HepG2 (cell line): ENCODE results near the gene DNAJC2. TPM values are rescaled to one million over a fixed set of nuclear protein-coding genes. Genes with fewer than 3 reads are reported as not detected.

Experiments
- CC2D1A ChIP-seq: sonication (generic); formaldehyde crosslinking; IDR thresholded peaks from 2 replicates; pipeline ENCODE4 v1.8.1; 2023; ENCODE audit warnings: mild to moderate bottlenecking, missing genetic modification reagents
- STAT5B ChIP-seq: sonication (generic); formaldehyde crosslinking; IDR thresholded peaks from 2 replicates; pipeline ENCODE4 v1.4.0; 2020; ENCODE audit warnings: missing genetic modification reagents
- ZNF317 ChIP-seq: sonication (generic); formaldehyde crosslinking; IDR thresholded peaks from 2 replicates; pipeline ENCODE4 v1.5.0; 2020; ENCODE audit warnings: mild to moderate bottlenecking, missing genetic modification reagents
- ZNF550 ChIP-seq: sonication (generic); formaldehyde crosslinking; IDR thresholded peaks from 2 replicates; pipeline ENCODE4 v1.4.0; 2020; ENCODE audit warnings: mild to moderate bottlenecking, missing genetic modification reagents, borderline replicate concordance
- ZNF782 ChIP-seq: sonication (generic); formaldehyde crosslinking; IDR thresholded peaks from 2 replicates; pipeline ENCODE4 v1.4.0; 2020; ENCODE audit warnings: missing genetic modification reagents, mild to moderate bottlenecking, borderline replicate concordance
- polyA plus RNA-seq, 8 experiments: library from polyadenylated mRNA; depleted of rRNA in 3 of 8; stranded (reverse) in 7 of 8; unstranded in 1 of 8; fragments of >200 nt; fragmentation: Illumina TruSeq in 4 of 8; extraction: Trizol in 4 of 8; gene quantifications; 2 replicates each; pipeline versions ENCODE4 v1.2.1 to v1.2.3, GENCODE V29; 2011 to 2016; ENCODE audit warnings: low read depth in 4 of 8, missing spikeins in 1 of 8, mixed read lengths in 1 of 8; ENCODE audit not compliant: insufficient read depth in 1 of 8
- total RNA-seq, 5 experiments: library from RNA; depleted of rRNA; stranded (reverse); fragments of >200 nt; fragmentation: Illumina TruSeq; extraction: Trizol; gene quantifications; 2 replicates each; pipeline ENCODE4 v1.2.3, GENCODE V29; 2016; ENCODE audit warnings: low read depth in 1 of 5
- TF ChIP-seq, protein P1 (sequence below): IDR thresholded peaks from 2 replicates; pipeline ENCODE4 v1.6.1; 2012; ENCODE audit warnings: low read length, improper control_type of control experiment
- TF ChIP-seq, protein P2 (sequence below): sonication (generic); formaldehyde crosslinking; IDR thresholded peaks from 2 replicates; pipeline ENCODE4 v1.4.0; 2020; ENCODE audit warnings: missing genetic modification reagents, mild to moderate bottlenecking, borderline replicate concordance
- TF ChIP-seq, protein P3 (sequence below): sonication (generic); formaldehyde crosslinking; conservative IDR thresholded peaks from 2 replicates; pipeline ENCODE4 v1.8.0; 2022; ENCODE audit warnings: low read depth, missing genetic modification reagents
- TF ChIP-seq, protein P4 (sequence below): sonication (generic); formaldehyde crosslinking; IDR thresholded peaks from 2 replicates; pipeline ENCODE4 v1.4.0; 2020; ENCODE audit warnings: missing genetic modification reagents
- TF ChIP-seq, protein P5 (sequence below): sonication (generic); formaldehyde crosslinking; conservative IDR thresholded peaks from 2 replicates; pipeline ENCODE4 v1.8.1; 2023; ENCODE audit warnings: missing genetic modification reagents
- TF ChIP-seq, protein P6 (sequence below): IDR thresholded peaks from 2 replicates; pipeline ENCODE4 v1.6.1; 2016; ENCODE audit warnings: low read depth, control low read depth

Gene DNAJC2
- total and polyA plus RNA-seq, 2 of the 13 experiments (the other 11 are each of a cell fraction or from before 2014, with no cell fraction given): 19.6 to 42.0 TPM

DNA sequence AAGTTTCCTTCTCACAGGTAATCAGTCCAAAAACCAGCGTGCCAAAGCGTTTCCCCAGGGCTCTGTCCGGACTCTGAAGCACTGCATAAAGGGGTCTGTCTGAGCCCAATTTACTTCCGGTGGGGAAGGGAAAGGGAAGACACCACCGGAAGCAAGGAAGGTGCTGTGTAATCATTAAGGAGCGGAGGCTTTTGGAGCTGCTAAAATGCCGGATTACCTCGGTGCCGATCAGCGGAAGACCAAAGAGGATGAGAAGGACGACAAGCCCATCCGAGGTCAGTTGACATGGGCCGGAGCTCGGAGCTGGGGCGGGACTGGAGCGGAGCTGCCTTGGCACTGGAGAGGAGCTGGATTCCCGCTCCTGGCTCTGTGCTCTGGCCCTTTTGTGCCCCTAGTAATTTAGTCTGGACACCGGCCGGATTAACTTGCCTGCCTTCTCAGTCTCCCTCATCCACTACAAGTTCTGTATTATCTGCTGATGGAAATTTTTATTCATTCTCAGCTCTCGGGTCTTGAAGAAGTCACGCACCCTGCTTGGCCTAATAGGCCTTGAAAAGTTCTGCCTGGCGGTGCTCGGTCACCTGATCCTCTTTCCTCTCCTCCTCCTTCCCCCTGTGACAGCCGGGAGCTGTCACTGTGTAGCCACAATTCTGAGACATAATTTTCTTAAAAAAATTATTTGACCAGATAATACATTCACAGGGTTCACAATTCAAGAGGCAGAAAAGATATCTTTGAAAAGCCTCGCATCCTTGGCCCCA is 3.1 kb upstream of the DNAJC2 start, which contains the start of gene PSMC2 (continued):
- TF ChIP-seq, protein P1, sequence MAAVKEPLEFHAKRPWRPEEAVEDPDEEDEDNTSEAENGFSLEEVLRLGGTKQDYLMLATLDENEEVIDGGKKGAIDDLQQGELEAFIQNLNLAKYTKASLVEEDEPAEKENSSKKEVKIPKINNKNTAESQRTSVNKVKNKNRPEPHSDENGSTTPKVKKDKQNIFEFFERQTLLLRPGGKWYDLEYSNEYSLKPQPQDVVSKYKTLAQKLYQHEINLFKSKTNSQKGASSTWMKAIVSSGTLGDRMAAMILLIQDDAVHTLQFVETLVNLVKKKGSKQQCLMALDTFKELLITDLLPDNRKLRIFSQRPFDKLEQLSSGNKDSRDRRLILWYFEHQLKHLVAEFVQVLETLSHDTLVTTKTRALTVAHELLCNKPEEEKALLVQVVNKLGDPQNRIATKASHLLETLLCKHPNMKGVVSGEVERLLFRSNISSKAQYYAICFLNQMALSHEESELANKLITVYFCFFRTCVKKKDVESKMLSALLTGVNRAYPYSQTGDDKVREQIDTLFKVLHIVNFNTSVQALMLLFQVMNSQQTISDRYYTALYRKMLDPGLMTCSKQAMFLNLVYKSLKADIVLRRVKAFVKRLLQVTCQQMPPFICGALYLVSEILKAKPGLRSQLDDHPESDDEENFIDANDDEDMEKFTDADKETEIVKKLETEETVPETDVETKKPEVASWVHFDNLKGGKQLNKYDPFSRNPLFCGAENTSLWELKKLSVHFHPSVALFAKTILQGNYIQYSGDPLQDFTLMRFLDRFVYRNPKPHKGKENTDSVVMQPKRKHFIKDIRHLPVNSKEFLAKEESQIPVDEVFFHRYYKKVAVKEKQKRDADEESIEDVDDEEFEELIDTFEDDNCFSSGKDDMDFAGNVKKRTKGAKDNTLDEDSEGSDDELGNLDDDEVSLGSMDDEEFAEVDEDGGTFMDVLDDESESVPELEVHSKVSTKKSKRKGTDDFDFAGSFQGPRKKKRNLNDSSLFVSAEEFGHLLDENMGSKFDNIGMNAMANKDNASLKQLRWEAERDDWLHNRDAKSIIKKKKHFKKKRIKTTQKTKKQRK: no peak
- TF ChIP-seq, protein P2, sequence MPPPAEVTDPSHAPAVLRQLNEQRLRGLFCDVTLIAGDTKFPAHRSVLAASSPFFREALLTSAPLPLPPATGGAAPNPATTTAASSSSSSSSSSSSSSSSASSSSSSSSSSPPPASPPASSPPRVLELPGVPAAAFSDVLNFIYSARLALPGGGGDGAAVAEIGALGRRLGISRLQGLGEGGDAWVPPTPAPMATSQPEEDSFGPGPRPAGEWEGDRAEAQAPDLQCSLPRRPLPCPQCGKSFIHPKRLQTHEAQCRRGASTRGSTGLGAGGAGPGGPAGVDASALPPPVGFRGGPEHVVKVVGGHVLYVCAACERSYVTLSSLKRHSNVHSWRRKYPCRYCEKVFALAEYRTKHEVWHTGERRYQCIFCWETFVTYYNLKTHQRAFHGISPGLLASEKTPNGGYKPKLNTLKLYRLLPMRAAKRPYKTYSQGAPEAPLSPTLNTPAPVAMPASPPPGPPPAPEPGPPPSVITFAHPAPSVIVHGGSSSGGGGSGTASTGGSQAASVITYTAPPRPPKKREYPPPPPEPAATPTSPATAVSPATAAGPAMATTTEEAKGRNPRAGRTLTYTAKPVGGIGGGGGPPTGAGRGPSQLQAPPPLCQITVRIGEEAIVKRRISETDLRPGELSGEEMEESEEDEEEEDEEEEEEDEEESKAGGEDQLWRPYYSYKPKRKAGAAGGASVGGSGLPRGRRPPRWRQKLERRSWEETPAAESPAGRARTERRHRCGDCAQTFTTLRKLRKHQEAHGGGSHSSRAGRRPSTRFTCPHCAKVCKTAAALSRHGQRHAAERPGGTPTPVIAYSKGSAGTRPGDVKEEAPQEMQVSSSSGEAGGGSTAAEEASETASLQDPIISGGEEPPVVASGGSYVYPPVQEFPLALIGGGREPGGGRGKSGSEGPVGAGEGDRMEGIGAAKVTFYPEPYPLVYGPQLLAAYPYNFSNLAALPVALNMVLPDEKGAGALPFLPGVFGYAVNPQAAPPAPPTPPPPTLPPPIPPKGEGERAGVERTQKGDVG (CRISPR knock-in tag): no peak
- TF ChIP-seq, protein P3, sequence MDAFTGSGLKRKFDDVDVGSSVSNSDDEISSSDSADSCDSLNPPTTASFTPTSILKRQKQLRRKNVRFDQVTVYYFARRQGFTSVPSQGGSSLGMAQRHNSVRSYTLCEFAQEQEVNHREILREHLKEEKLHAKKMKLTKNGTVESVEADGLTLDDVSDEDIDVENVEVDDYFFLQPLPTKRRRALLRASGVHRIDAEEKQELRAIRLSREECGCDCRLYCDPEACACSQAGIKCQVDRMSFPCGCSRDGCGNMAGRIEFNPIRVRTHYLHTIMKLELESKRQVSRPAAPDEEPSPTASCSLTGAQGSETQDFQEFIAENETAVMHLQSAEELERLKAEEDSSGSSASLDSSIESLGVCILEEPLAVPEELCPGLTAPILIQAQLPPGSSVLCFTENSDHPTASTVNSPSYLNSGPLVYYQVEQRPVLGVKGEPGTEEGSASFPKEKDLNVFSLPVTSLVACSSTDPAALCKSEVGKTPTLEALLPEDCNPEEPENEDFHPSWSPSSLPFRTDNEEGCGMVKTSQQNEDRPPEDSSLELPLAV (CRISPR knock-in tag): no peak
- TF ChIP-seq, protein P4, sequence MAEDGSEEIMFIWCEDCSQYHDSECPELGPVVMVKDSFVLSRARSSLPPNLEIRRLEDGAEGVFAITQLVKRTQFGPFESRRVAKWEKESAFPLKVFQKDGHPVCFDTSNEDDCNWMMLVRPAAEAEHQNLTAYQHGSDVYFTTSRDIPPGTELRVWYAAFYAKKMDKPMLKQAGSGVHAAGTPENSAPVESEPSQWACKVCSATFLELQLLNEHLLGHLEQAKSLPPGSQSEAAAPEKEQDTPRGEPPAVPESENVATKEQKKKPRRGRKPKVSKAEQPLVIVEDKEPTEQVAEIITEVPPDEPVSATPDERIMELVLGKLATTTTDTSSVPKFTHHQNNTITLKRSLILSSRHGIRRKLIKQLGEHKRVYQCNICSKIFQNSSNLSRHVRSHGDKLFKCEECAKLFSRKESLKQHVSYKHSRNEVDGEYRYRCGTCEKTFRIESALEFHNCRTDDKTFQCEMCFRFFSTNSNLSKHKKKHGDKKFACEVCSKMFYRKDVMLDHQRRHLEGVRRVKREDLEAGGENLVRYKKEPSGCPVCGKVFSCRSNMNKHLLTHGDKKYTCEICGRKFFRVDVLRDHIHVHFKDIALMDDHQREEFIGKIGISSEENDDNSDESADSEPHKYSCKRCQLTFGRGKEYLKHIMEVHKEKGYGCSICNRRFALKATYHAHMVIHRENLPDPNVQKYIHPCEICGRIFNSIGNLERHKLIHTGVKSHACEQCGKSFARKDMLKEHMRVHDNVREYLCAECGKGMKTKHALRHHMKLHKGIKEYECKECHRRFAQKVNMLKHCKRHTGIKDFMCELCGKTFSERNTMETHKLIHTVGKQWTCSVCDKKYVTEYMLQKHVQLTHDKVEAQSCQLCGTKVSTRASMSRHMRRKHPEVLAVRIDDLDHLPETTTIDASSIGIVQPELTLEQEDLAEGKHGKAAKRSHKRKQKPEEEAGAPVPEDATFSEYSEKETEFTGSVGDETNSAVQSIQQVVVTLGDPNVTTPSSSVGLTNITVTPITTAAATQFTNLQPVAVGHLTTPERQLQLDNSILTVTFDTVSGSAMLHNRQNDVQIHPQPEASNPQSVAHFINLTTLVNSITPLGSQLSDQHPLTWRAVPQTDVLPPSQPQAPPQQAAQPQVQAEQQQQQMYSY (CRISPR knock-in tag): peak; percentile 73; the same call in 1 of the 2 replicates
- TF ChIP-seq ZNF550: no peak
- 0 out of 2 replicates have a peak, but pooled peaks have one; percentile 18 for TF ChIP-seq ZNF782 (CRISPR knock-in tag)
- TF ChIP-seq, protein P5, sequence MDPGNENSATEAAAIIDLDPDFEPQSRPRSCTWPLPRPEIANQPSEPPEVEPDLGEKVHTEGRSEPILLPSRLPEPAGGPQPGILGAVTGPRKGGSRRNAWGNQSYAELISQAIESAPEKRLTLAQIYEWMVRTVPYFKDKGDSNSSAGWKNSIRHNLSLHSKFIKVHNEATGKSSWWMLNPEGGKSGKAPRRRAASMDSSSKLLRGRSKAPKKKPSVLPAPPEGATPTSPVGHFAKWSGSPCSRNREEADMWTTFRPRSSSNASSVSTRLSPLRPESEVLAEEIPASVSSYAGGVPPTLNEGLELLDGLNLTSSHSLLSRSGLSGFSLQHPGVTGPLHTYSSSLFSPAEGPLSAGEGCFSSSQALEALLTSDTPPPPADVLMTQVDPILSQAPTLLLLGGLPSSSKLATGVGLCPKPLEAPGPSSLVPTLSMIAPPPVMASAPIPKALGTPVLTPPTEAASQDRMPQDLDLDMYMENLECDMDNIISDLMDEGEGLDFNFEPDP (CRISPR knock-in tag): no peak
- no peak for TF ChIP-seq CC2D1A (CRISPR knock-in tag)
- TF ChIP-seq STAT5B (CRISPR knock-in tag): 0 out of 2 replicates have a peak, but pooled peaks have one; percentile 55
- TF ChIP-seq, protein P6, sequence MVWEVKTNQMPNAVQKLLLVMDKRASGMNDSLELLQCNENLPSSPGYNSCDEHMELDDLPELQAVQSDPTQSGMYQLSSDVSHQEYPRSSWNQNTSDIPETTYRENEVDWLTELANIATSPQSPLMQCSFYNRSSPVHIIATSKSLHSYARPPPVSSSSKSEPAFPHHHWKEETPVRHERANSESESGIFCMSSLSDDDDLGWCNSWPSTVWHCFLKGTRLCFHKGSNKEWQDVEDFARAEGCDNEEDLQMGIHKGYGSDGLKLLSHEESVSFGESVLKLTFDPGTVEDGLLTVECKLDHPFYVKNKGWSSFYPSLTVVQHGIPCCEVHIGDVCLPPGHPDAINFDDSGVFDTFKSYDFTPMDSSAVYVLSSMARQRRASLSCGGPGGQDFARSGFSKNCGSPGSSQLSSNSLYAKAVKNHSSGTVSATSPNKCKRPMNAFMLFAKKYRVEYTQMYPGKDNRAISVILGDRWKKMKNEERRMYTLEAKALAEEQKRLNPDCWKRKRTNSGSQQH (CRISPR knock-in tag): no peak; the same call in 1 of the 2 replicates
- TF ChIP-seq ZNF317 (CRISPR knock-in tag): no peak
